HG03064 (cell line): Measurements from ENCODE around the gene SRSF12.
"Not testable (repeated sequence)": the region's sequence is repeated elsewhere in the genome, so short reads cannot be mapped to it uniquely, and the experiment has no call there.

Experiments
- ATAC-seq: cut with Tn5 transposase; IDR thresholded peaks from one replicate; pipeline ENCODE4 v1.9.1; 2021; ENCODE audit warnings: low read depth; ENCODE audit not compliant: unreplicated experiment

SRSF12 gene

DNA sequence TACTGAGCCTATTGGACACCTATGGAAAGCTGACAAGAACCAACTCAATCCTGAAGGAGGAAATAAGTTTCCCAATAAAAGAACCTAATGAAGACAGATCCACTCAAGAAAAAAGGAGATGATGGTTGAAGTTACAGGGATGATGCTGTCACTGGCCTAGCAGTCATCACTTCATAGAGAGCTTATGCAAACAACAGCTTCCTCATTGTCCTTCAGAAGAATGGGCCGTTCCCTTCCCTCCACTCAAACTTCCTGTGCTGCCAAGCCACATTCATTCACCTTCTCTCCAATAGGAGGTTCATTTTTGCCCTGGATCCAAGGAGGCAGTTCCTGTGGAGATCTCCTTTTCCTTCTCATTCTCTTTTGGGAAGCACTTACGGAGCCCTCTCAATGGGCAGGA, 14.2 kb upstream of the SRSF12 start:
- no peak for ATAC-seq

- no peak for ATAC-seq
Observed at GRCh38 chr6:89131599-89131998, 13.7 kb upstream of the SRSF12 start.

GRCh38 chr6:89128256-89128671, 10.4 kb upstream of the SRSF12 start:
- ATAC-seq: not testable (repeated sequence)

DNA sequence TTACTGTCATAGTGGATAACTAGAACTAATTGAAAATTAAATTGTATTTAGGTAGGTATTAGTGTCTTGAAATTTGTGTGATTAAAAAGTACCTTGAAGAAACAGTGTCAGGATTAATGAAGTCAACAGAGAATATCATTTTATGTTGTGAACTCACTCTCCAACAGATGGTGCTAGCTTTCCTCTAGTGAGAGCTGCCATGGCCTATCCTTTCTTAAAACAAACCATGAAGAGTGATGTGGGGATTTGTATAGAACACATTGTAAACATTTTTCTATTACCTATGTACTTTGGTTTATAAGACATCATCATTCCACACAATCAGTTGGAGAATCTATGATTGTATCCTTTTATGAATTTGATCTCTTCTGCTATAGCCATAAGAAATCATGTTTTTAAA, 4.8 kb upstream of the SRSF12 start:
- ATAC-seq: no peak

- no peak for ATAC-seq
Observed at GRCh38 chr6:89121934-89122333, 4.1 kb upstream of the SRSF12 start.

DNA sequence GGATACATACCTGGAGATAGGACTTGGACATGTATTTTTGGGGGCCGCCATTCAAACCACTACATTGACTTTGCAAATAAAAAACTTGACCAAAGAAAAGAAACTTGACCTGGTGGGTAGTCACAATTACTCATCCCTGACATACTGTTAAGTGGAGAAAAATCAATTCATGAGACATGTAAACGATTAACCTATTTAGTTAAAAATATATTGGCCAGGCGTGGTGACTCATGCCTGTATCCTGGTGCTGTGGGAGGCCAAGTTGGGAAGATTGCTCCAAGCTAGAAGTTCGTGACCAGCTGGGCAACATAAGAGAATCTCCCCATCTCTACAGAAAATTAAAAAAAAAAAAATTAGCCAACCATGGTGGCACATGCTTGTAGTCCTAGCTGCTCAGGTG, 2.5 kb upstream of the SRSF12 start:
- no peak for ATAC-seq

DNA sequence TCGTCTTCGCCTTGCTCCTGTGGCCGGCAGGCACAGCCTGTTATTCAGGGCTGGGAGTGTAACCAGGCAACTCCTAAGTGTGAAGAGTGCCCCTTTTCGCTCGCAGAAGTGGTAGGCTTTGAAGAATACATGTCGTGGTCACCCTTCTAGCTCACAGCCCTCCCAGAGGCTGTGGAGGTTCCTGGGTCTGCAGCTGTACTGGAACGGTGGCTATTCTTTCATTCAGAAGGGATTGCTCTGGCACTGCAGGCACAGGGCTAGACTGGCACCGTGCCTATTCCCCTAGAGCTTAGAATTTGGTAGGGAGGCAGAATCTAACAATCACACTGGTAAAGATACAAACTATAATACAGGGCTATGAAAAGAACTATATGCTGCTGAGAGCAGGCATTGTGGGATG, 1.1 kb upstream of the SRSF12 start:
- no peak for ATAC-seq

DNA sequence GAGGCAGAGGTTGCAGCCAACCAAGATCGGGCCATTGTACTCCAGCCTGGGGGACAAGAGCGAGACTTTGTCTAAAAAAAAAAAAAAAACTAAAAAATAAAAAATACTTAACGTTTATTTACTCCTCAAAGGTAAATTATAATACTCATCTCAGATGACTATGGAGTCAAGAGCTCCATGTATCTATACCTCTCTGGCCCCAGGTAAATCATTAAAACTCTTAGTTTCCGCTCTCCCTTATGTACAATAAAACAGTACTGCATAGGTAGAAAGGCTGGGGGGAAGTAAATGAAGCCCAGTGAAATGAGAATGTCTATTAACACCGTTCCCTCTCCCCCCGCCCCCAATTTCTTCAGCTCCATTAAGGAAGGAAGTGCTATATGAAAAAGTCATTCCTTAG, 1.2 kb downstream of the SRSF12 start:
- ATAC-seq: no peak

DNA sequence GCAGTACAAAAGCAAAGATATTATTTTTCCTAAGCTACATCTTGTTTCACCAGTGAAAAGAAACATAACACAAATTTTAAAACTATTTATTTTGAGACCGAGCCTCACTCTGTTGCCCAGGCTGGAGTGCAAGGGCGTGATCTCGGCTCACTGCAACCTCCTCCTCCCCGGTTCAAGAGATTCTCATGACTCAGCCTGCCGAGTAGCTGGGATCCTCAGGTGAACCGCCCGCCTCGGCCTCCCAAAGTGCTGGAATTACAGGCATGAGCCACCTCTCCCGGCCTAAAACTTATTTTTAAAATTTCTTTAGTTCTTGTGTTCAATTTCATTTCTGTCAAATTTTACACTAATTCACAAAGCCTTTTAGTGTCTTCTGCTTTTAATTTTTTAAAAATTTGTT, 5.9 kb downstream of the SRSF12 start:
- ATAC-seq: no peak

DNA sequence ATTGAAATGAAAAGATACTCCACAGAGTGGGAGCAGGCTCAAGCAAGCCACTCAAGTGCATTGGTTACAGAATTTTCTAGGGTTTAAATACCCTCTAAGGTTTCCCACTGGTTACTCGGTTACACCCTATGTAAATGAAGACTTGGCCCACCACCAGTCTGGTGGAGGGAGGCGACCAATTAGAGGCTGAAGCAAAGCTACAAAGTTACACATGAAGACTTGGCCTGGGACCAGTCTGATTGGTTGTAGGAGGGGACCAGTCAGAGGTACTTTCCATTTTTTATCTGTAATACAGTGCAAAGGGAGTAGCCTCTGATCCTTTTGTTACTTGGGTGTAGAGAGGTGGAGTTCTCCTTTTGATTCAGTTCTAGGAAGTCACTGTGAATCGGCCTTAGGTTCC, 7.6 kb downstream of the SRSF12 start:
- ATAC-seq: no peak

DNA sequence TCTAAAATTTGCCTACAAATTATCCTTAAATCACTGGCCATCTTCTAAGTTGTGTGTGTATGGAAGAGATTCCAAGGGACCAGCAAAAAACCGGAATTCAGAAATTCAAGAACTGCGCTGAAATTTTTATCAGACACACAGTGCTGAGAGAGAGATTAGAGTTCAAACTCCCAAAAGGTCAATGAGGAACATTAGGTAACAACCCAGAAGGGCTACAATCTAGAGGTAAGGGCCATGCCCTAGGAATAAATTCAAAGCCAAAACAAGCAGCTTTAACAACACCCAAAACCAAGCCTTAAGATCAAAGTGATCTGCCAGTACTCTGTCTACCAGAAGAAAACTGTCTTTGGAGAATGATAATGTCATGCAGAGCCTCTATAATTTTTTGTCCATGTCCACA, 17.8 kb downstream of the SRSF12 start:
- ATAC-seq: no peak

DNA sequence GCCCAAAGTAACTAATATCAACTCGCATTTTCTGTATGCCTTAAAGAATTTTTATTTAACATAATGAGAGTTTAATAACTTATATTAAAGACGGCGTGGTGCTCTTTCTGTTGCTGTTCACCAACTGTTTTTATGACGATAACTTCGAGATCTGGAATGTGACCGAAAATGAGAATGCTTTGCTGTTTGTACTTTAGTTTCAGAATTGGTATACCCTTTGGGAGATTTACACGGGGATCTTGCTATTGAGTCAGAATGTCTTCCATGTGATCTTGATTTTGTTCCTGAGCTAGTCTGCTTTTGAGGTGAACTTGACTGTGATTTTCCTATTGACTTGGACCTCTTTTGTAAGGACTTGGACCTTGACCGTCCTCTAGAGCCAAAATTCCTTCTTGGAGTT, 19.4 kb downstream of the SRSF12 start:
- ATAC-seq: no peak

- no peak for ATAC-seq
Observed at GRCh38 chr6:89087881-89088280, 30.0 kb downstream of the SRSF12 start.

DNA sequence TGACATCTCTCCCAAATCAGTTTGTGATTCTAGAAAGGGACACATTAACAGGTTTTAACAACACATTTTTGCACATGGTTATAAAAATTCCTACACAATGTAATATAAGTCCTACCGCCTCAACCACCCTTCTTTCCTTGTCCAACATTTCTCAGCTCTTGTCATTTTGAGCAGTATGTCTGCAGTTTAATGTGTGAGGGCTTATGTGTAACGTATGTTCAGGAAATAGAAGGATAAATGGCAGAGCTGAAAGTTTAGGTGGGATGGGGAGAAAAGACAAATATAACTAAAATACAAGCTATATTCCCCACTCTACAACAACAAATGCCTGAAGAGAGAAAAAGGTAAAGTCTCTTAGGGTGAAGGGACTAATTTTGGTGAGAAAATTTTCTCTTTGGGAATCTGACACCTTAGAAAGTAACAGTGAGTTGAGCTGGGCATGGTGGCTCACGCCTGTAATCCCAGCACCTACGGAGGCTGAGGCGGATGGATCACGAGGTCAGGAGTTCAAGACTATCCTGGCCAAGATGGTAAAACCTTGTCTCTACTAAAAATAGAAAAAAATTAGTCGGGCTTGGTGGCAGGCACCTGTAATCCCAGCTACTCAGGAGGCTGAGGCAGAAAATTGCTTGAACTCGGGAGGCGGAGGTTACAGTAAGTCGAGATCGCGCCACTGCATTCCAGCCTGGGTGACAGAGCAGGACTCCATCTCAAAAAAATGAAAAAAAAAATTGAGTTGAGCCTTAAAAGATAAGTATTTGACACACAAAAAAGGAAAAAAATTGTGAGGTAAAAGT, 32.3 kb downstream of the SRSF12 start:
- no peak for ATAC-seq

DNA sequence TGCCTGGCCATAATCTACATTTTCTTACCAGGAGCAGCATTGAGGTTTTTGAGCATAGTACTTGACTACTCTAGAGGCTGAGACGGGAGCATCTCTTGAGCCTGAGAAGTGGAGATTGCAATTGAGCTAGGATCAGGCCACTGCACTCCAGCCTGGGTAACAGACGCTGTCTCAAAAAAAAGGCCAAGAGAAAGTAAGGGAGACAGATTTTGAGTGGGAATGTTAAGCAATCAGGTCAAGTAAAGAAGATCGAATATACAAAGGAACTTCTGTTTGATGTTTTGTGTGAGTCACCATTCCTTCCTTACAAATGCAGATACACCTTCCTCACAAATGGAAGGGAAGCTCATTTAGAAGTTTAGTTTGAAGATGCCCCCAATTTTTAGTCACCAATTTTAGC, 32.9 kb downstream of the SRSF12 start:
- no peak for ATAC-seq

GRCh38 chr6:89084542-89084941, 33.3 kb downstream of the SRSF12 start:
- no peak for ATAC-seq

DNA sequence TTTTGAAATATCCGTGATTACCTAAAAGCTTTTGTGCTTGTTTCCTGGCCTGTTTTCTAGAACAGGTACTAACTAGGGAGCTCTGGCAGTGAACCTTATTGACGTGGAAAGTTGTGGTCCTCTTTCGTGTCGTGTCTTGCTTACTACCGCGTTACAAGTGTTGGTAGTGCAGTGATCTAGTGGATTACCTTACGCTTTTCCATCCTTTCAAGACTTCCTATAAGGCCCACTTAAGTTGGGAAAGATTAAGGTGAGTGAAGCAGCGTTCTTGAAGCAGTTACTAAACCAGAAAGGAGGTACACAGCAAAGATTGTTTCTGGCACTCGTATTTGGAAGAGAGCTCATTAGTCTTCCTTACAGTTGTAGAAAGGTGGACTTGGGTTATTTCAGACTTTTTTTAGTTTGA, 35.4 kb downstream of the SRSF12 start:
- no peak for ATAC-seq

GRCh38 chr6:89081423-89082322, 36.2 kb downstream of the SRSF12 start:
- peak; percentile 51 for ATAC-seq

GRCh38 chr6:89081129-89081422, 36.8 kb downstream of the SRSF12 start:
- peak; percentile 6 for ATAC-seq

DNA sequence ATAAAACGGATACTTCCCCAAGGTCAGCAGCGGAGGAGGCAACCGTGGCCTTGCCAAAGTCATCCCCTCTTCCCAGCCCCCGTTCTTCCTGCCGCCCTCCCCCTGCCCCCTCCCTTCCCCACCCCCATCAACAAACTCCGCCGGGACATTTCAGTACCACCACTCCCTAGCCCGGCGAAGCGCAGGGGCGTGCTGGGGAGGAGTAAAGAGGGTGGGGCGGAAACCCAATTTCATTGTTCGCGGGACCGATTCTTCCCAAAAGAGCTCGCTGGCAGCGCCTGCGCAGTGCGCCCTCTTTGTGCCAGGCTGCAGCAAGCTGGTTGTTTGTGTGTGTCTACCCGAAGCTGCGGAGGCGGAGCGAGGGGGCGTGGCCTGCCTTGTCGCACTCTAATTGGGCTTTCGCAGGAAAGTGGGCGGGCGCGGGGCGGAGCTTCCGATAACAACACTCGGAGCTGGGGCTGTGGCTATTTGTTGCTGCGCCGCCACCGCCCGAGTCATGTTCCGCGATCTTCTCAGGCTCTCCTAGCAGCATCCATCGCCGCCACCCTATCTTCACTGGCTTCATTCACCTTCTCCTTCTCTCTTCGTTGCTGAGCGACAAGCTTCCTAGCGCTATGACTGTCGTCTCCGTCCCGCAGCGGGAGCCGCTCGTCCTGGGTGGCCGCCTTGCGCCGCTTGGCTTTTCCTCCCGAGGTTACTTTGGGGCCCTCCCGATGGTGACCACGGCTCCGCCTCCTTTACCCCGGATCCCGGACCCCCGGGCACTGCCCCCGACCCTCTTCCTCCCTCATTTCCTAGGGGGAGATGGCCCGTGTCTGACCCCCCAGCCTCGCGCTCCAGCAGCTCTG, 37.4 kb downstream of the SRSF12 start, which contains the start of gene PNRC1:
TSS of gene PNRC1 (plus strand) at position 471 of the 848 bp plus-strand sequence. CDS start at position 615, 144 bp downstream.
- peak; percentile 57 for ATAC-seq
